NCI-H526 (cell line): ENCODE measurements around the gene EML2.
"Not testable (repeated sequence)": the region's sequence is repeated elsewhere in the genome, so short reads cannot be mapped to it uniquely, and the experiment has no call there.

ENCODE experiments used
- DNase-seq, 2 experiments: peaks; one replicate each; lab custom pipeline; 2025; lab: John Stamatoyannopoulos, UW

Gene EML2

GRCh38 chr19:45638930-45639729, at the start of gene EML2:
TSS of gene EML2 (minus strand) at chr19:45639397. CDS start at chr19:45639376, 21 bp downstream.
- peak; percentile 38 to 51 for DNase-seq

- DNase-seq: no peak
These were observed 48.4 kb upstream of the EML2 start for GRCh38 chr19:45687599-45687998.

GRCh38 chr19:45685045-45685444, 45.8 kb upstream of the EML2 start:
- DNase-seq: not testable (repeated sequence)

GRCh38 chr19:45682908-45683307, 43.7 kb upstream of the EML2 start:
- no peak for DNase-seq

- no peak for DNase-seq
These were observed 42.9 kb upstream of the EML2 start for GRCh38 chr19:45682117-45682516.

- peak; percentile 50 to 85 for DNase-seq
These were observed 42.3 kb upstream of the EML2 start for GRCh38 chr19:45681391-45682015.

- DNase-seq: peak; percentile 97 to 99
These were observed 38.4 kb upstream of the EML2 start for GRCh38 chr19:45677351-45678230.

- peak in 1 of 2 experiments; percentile 58 for DNase-seq
These were observed 37.7 kb upstream of the EML2 start for GRCh38 chr19:45676851-45677263.

GRCh38 chr19:45674946-45675345, 35.7 kb upstream of the EML2 start:
- DNase-seq: peak; percentile 13 to 50

- peak; percentile 45 to 91 for DNase-seq
These were observed 31.7 kb upstream of the EML2 start for GRCh38 chr19:45670670-45671453.

- no peak for DNase-seq
These were observed 29.2 kb upstream of the EML2 start for GRCh38 chr19:45668342-45668871.

GRCh38 chr19:45667620-45668341, 28.6 kb upstream of the EML2 start, which contains the start of gene GIPR:
TSS of gene GIPR (plus strand) at chr19:45668221. CDS start at chr19:45669521, 1,300 bp downstream.
- DNase-seq: peak in 1 of 2 experiments; percentile 61

- DNase-seq: no peak
These were observed 25.4 kb upstream of the EML2 start for GRCh38 chr19:45664575-45664974.

GRCh38 chr19:45663800-45664199, 24.6 kb upstream of the EML2 start:
- no peak for DNase-seq

- DNase-seq: no peak
These were observed 21.4 kb upstream of the EML2 start for GRCh38 chr19:45660636-45661035.

- no peak for DNase-seq
These were observed 20.0 kb upstream of the EML2 start for GRCh38 chr19:45659096-45659729.

GRCh38 chr19:45657520-45658167, 18.4 kb upstream of the EML2 start:
- DNase-seq: no peak

- DNase-seq: no peak
These were observed 15.9 kb upstream of the EML2 start for GRCh38 chr19:45655073-45655472.

- DNase-seq: no peak
These were observed 14.4 kb upstream of the EML2 start for GRCh38 chr19:45653634-45654033.
